ENCODE data around the gene ZNF787. TPM values are rescaled to one million over a fixed set of nuclear protein-coding genes. Genes with fewer than 3 reads are reported as not detected.
"Not testable (repeated sequence)": the region's sequence is repeated elsewhere in the genome, so short reads cannot be mapped to it uniquely, and the experiment has no call there.

Gene ZNF787
- polyA plus RNA-seq (2013, experiment 1 of 2; ENCODE audit: insufficient read length), result 22.9 TPM
- 21.4 TPM for polyA plus RNA-seq (2013, experiment 2 of 2; ENCODE audit: insufficient read length)

- DNase-seq, result peak; percentile 99
These were observed at the start of gene ZNF787 for GRCh38 chr19:56121180-56122167. Gene ZNF787 (minus strand): TSS chr19:56121295. CDS start chr19:56103217, 18,078 bp downstream.

DNA sequence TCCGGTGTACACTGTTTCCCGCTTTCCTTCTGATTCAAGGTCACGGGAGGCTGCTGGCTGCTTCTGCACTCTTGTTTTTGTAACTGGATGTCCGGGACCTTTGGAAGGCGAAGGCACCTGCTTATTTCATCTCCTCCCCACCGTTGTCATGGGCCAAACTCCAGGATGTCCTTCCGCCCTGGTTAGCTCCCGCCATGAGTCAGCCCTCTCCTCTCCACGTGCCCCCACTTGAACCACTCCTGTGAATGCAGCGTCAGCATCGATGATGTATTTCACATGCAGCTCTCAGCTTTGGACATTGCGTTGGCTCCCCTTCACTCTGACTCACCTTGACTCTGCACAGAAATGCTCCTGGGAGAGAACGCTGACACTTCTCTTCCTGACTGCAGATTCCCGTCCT, 49.2 kb upstream of the ZNF787 start:
- no peak for DNase-seq

- DNase-seq, result no peak
These were observed 46.0 kb upstream of the ZNF787 start for GRCh38 chr19:56167064-56167578.

DNA sequence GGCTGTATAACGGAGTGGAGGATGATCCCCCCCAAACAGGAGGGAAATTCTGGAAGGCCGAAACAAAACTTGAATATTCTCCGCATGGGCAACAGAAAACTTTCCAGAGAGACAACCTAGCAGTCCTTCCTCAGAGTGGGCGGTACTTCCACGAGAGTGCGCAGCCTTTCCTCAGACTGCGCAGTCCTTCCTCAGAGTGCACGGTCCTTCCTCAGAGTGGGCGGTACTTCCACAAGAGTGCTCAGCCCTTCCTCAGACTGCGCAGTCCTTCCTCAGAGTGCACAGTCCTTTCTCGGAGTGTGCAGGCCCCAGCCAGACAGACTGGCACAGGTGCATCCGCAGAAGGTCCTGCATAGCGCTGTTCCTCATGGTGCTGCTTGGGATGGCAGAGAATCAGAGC, 42.0 kb upstream of the ZNF787 start:
- DNase-seq, result no peak

- DNase-seq, result no peak
These were observed 41.2 kb upstream of the ZNF787 start for GRCh38 chr19:56162258-56162657.

DNA sequence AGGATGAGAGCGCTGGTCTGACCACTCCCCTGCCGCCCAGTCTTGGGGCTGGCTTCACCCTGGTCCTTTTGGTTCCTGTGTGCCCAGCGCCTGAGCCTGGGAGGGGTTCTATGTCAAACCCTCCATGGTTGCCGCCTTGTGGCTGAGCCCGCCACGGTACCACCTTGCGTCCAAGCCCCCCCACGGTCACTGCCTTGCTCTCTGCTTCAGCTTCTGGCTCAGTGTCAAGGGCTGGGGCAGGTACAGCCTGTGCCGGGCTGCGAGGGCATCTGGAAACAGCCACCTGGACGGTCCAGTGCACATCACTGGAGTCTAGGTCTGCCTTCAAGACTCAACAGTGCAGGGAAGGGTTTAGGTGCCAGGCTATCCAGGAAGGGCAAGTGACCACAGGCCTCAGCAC, 40.4 kb upstream of the ZNF787 start:
- DNase-seq, result no peak

- no peak for DNase-seq
These were observed 38.7 kb upstream of the ZNF787 start for GRCh38 chr19:56159622-56160271.

DNA sequence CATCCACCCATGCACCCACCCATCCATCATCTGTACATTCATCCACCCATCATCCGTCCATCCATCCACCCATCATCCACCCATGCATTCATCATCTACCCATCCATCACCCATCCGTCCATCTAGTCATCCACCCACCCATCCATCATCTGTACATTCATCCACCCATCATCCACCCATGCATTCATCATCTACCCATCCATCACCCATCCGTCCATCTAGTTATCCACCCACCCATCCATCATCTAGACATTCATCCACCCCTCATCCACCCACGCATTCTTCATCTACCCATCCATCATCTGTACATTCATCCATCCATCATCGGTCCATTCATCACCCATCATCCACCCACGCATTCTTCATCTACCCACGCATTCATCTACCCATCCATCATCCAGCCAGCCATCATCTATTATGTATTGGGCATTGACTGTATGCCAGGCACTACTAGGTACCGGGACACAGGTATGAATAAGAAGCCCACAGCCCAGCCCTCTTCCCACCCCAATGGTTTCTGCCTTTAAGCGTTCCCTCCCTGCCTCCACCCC, 38.0 kb upstream of the ZNF787 start:
- no peak for DNase-seq

DNA sequence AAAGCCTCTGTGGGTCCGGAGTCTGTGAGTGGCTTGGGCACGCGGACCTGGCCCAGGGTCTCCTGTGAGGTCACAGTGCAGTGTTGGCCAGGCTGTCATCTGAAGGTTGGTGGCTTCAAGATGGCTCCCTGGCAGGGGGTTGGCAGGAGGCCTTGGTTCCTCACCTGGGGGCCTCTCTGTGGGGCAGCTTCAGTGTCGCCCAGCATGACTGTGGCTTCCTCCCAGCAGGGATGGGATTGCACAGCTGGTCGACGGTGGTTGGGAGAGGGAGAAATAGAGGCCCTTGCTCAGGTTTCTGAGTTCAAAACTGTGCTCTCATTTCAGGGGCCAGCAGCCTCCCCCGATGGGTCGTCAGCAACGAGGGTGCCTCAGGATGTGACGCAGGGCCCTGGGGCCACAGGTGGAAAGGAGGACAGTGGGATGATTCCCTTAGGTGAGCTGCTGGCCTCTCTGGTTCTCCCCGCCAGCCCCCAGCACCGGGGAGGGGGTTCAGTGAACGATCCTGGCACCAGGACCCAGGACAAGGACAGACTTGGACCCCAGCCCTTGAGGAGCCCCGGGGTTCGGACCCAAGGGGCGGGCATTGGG, 37.2 kb upstream of the ZNF787 start:
- no peak for DNase-seq

GRCh38 chr19:56156768-56157167, 35.7 kb upstream of the ZNF787 start:
- DNase-seq, result no peak

GRCh38 chr19:56155124-56155687, 34.1 kb upstream of the ZNF787 start:
- DNase-seq, result no peak

DNA sequence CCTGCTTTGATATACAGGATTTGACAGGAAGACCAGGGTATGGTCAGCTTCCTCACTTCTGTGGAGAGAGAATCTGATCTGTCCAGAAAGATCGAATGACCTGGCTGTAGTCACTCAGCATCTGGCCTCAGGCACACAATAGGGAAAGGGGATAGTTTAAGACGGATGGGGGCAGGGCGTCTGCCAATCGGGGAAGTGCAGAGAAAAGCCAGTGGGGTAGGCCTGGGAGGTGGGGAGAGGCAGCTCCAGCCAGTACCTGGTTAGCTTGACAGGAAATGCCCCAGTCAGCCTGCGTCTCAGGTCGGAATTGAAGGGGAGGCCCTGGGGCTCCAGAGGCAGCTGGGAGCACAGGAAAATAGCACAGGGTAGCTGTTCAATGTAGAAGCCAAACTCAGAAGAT, 32.4 kb upstream of the ZNF787 start:
- DNase-seq, result no peak

- no peak for DNase-seq
These were observed 31.5 kb upstream of the ZNF787 start for GRCh38 chr19:56152644-56153043.

- DNase-seq, result no peak
These were observed 29.3 kb upstream of the ZNF787 start for GRCh38 chr19:56150358-56150757.

DNA sequence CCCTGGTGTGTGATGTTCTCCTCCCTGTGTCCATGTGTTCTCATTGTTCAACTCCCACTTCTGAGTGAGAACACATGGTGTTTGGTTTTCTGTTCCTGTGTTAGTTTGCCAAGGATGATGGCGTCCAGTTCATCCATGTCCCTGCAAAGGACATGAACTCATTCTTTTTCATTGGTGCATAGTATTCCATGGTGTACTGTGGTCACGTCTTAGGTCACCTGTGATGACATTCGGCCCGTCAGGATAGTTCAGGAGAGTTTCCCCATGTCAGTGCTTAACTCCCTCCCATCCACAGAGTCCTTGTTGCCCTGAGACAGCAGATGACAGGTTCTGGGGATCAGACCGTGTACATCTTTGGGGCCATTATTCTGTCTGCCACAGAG, 28.6 kb upstream of the ZNF787 start:
- no peak for DNase-seq

- not testable (repeated sequence) for DNase-seq
These were observed 28.0 kb upstream of the ZNF787 start for GRCh38 chr19:56148955-56149655.

GRCh38 chr19:56148096-56148495, 27.0 kb upstream of the ZNF787 start:
- no peak for DNase-seq

DNA sequence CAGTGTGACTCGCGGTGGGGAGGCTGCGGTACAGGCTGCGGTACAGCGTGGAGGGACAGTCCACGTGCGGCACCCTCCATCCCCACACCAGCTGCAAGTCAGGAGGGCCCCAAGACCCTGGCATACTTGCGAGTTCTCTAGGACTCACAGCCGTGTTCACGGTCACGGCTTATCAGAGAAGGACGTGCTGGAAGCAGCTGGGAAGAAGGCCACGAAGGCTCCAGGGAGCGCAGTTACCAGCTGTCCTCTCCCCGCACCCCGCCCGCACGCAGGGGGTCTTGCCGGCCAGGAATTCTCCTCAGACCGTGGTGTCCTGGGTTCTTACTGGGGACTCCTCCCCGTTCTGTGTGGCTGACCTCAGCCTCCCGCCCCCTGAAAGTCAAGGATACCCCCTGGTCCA, 26.2 kb upstream of the ZNF787 start:
- DNase-seq, result no peak

DNA sequence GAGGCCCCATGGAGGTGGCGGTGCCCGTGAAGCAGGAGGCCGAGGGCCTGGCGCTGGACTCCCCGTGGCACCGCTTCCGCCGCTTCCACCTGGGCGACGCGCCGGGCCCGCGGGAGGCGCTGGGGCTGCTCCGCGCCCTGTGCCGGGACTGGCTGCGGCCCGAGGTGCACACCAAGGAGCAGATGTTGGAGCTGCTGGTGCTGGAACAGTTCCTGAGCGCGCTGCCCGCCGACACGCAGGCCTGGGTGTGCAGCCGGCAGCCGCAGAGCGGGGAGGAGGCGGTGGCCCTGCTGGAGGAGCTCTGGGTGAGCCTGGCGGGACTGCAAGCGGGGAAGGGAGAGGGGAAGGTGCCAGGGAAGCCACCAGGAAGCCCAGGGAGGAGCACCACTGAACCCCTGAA, 25.8 kb upstream of the ZNF787 start:
- no peak for DNase-seq

DNA sequence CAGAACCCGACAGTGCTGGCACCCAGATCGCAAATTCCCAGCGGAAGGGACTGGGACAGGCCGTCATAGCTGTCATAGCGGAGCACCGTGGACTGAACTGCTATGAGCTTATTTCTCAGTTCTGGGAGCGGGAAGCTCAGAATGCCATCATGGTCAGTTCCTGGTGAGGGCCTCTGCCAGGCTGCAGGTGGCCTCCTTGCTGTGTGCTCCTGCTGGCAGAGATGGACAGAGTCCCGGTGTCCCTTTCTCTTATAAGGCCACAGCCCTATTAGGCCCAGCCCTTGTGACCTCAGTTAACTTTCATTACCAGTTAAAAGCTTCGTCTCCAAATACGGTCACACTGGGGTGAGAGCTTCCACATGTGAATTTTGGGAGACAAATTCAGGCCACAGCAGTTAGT, 24.6 kb upstream of the ZNF787 start:
- DNase-seq, result no peak

DNA sequence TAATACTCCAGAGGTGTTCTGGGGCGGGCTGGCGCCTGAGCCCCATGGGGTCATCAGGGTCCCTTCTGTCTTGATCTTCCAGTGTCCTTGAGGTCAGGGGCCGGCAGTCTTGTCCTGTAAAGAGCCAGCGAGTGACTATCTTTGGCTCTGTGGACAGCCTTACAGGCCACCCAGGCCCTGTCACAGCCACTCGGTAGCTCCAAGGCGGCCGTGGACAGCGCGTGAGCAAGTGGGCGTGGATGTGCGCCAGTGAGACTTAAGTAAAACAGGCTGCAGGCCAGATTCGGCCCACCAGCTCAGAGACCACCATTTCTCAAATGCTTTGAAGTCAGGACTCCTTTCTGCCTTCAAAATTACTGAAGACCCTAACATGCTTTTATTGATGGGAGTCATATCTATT, 23.7 kb upstream of the ZNF787 start:
- no peak for DNase-seq

DNA sequence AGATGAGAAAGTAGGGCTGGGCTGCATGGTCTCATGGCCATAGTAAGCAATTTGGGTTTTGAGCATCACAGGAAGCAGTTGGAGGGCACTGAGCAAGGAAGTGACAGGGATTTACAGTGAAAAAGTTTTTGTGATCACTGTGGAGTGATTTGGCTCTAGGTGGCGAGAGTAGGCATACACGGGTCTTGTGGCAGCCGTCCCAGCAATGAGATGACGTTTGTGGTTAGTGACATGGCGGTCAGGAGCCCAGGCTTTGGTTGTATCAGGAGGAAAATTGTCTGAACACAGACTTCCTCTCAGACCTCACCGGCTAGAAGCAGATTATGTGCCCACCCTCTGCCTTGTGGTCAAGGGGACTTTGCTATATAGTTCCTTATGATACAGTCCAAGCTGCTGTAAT, 23.3 kb upstream of the ZNF787 start:
- no peak for DNase-seq

Measured in fibroblast of skin of scalp (primary cell).